K562 (cell line): ENCODE results near the gene MEAF6. TPM values are rescaled to one million over a fixed set of nuclear protein-coding genes. Genes with fewer than 3 reads are reported as not detected.

ENCODE experiments used
- ATAC-seq: fragments of 200-7000 bp; cut with Tn5 transposase; 3 replicates; pipeline ENCODE4 v1.9.1; 2020; ENCODE audit warnings: moderate library complexity
- BruUV-seq: library from RNA; stranded (reverse); fragments of 400-500 nt; replicated peaks from 2 replicates; lab custom pipeline; 2021; lab: Mats Ljungman, UMichigan
- CTCF ChIA-PET: fragments of 300-600 bp; formaldehyde crosslinking; extraction: SDS; loops from one replicate; lab custom pipeline; 2021; ENCODE audit warnings: low intra/inter-chr PET ratio; lab: Yijun Ruan, JAX
- POLR2A ChIA-PET: fragments of 300-600, 350-650 bp; sonication (Branson Sonifier 250); formaldehyde crosslinking; extraction: SDS; loops from one replicate; lab custom pipeline; 2021; ENCODE audit warnings: antibody characterized with exemption, inconsistent platforms; lab: Yijun Ruan, JAX
- DNase-seq, 4 experiments: peaks; one replicate each; pipeline versions ENCODE4 v3.0.0 to v3.0.0-alpha.2; 2011 to 2018; ENCODE audit warnings: low spot score in 3 of 4, mixed read lengths in 3 of 4; ENCODE audit errors: extremely low read depth in 1 of 4
- FAIRE-seq: peaks from 2 replicates; lab custom pipeline; 2011; peaks lifted over from hg19 to GRCh38; lab: Jason Lieb, UNC
- H2AFZ ChIP-seq: 2 replicates; pipeline ENCODE4 v1.6.0; 2011; ENCODE audit warnings: low read depth, low read length, control low read depth, inconsistent platforms
- H3K27ac ChIP-seq: fragments of 200-600 bp; 3 replicates; pipeline ENCODE4 v1.8.0; 2011; ENCODE audit warnings: low read depth, mild to moderate bottlenecking, control low read depth, inconsistent platforms, low read length, moderate library complexity, mixed read lengths; ENCODE audit errors: extremely low read depth
- H3K27me3 ChIP-seq, 2 experiments: fragments of 300-600 bp in 1 of 2; 2 replicates in 1 of 2; 3 replicates in 1 of 2; pipeline versions ENCODE4 v1.6.0 to v1.8.0; 2011; ENCODE audit warnings: inconsistent platforms in 2 of 2, low read length in 2 of 2, mild to moderate bottlenecking in 1 of 2, mixed read lengths in 1 of 2, moderate library complexity in 1 of 2; ENCODE audit not compliant: control insufficient read depth in 2 of 2, insufficient read depth in 2 of 2
- H3K36me3 ChIP-seq: fragments of 300-600 bp; 3 replicates; pipeline ENCODE4 v1.8.0; 2011; ENCODE audit warnings: mild to moderate bottlenecking, low read length, inconsistent platforms; ENCODE audit not compliant: control insufficient read depth, insufficient read depth
- H3K4me1 ChIP-seq, 2 experiments: fragments of 200-600 bp in 1 of 2; replicated peaks in 1 of 2; 2 replicates in 1 of 2; 3 replicates in 1 of 2; pipeline versions ENCODE4 v1.5.1 to v1.8.0; 2011; ENCODE audit warnings: inconsistent platforms in 2 of 2, low read length in 2 of 2, mild to moderate bottlenecking in 1 of 2, mixed read lengths in 1 of 2, moderate library complexity in 1 of 2; ENCODE audit not compliant: control insufficient read depth in 2 of 2, insufficient read depth in 2 of 2
- H3K4me2 ChIP-seq: 2 replicates; pipeline ENCODE4 v1.6.1; 2011; ENCODE audit warnings: low read length, control low read depth, inconsistent platforms, mixed read lengths; ENCODE audit not compliant: insufficient read depth
- H3K4me3 ChIP-seq: fragments of 200-600 bp; sonication (generic), shearing (Covaris generic); 2 replicates; pipeline ENCODE4 v1.5.1; 2016; ENCODE audit warnings: control low read depth, inconsistent platforms
- H3K79me2 ChIP-seq: fragments of 200-600 bp; 3 replicates; pipeline ENCODE4 v1.8.0; 2011; ENCODE audit warnings: low read length, inconsistent platforms; ENCODE audit not compliant: control insufficient read depth, insufficient read depth
- H3K9ac ChIP-seq, 2 experiments: 2 replicates each; pipeline versions ENCODE4 v1.6.0 to v1.6.1; 2011; ENCODE audit warnings: low read depth in 2 of 2, low read length in 2 of 2, control low read depth in 1 of 2, inconsistent platforms in 1 of 2, mild to moderate bottlenecking in 1 of 2, mixed read lengths in 1 of 2; ENCODE audit not compliant: insufficient read depth in 1 of 2
- H3K9me1 ChIP-seq: one replicate; pipeline ENCODE4 v1.6.0; 2011; ENCODE audit warnings: inconsistent platforms, mild to moderate bottlenecking, low read length, moderate library complexity; ENCODE audit not compliant: control insufficient read depth, insufficient read depth
- H3K9me3 ChIP-seq: replicated peaks from 2 replicates; pipeline ENCODE4 v1.5.1; 2011; ENCODE audit warnings: low read depth, low read length, inconsistent platforms; ENCODE audit not compliant: control insufficient read depth, insufficient read depth
- H4K20me1 ChIP-seq: replicated peaks from 2 replicates; pipeline ENCODE4 v1.6.1; 2011; ENCODE audit warnings: low read length, inconsistent platforms, mixed read lengths; ENCODE audit not compliant: control insufficient read depth, insufficient read depth
- CBX1 ChIP-seq: sonication (generic); IDR thresholded peaks from 2 replicates; pipeline ENCODE4 v1.6.1; 2016; ENCODE audit warnings: antibody characterized with exemption, low read depth, mild to moderate bottlenecking
- MBD2 ChIP-seq: sonication (generic); IDR thresholded peaks from 2 replicates; pipeline ENCODE4 v1.6.1; 2016; ENCODE audit warnings: low read depth, borderline replicate concordance
- NELFE ChIP-seq: IDR thresholded peaks from 2 replicates; pipeline ENCODE4 v1.6.1; 2011; ENCODE audit warnings: mild to moderate bottlenecking; ENCODE audit not compliant: insufficient read depth, insufficient read length
- OTX1 ChIP-seq: fragments of 450-650 bp; formaldehyde crosslinking; IDR thresholded peaks from 2 replicates; pipeline ENCODE4 v1.4.0; 2022; ENCODE audit warnings: mild to moderate bottlenecking
- PPARD ChIP-seq: fragments of 250-450 bp; sonication (Bioruptor Pico); IDR thresholded peaks from 2 replicates; pipeline ENCODE4 v1.8.0; 2022; ENCODE audit warnings: inconsistent platforms, mild to moderate bottlenecking, moderate library complexity
- ZNF165 ChIP-seq: fragments of 250-450 bp; sonication (Bioruptor Pico); IDR thresholded peaks from 2 replicates; pipeline ENCODE4 v1.4.0; 2020; ENCODE audit warnings: borderline replicate concordance
- ZNF717 ChIP-seq: fragments of 250-450 bp; sonication (Bioruptor Pico); IDR thresholded peaks from 2 replicates; pipeline ENCODE4 v1.5.0; 2021
- ZNF766 ChIP-seq: fragments of 200-800 bp; sonication (Bioruptor generic); conservative IDR thresholded peaks from 2 replicates; pipeline ENCODE4 v1.6.1; 2016; ENCODE audit warnings: missing genetic modification characterization, missing compliant biosample characterization
- ZNF785 ChIP-seq: fragments of 250-450 bp; sonication (Bioruptor Pico); IDR thresholded peaks from 2 replicates; pipeline ENCODE4 v1.4.0; 2020; ENCODE audit warnings: mild to moderate bottlenecking
- WGBS: fragments of 100-300 bp; shearing (Covaris generic); methylation state at CpG from one replicate; pipeline ENCODE4 v1.1.6; 2016; ENCODE audit warnings: low coverage, mixed read lengths; ENCODE audit not compliant: insufficient coverage; ENCODE audit errors: missing lambda C conversion rate; 5-methylcytosine and 5-hydroxymethylcytosine counted together
- in situ Hi-C: fragments of 300-500 bp; cut with MboI; formaldehyde crosslinking; loops from 4 replicates; pipeline ENCODE4 v1.15.0; 2018; ENCODE audit warnings: inconsistent platforms, mixed read lengths
- intact Hi-C: fragments of 100-400 bp; cut with micrococcal nuclease; formaldehyde crosslinking; loops from 2 replicates; pipeline ENCODE4 v1.14.2; 2022
- polyA plus RNA-seq, 8 experiments: library from polyadenylated mRNA; depleted of rRNA in 4 of 8; stranded (reverse) in 5 of 8; unstranded in 3 of 8; fragments of >200 nt; fragmentation: Nextera tagmentation in 2 of 8; fragmentation: Illumina TruSeq in 1 of 8; extraction: Ambion mirVana in 2 of 8; extraction: Trizol in 1 of 8; gene quantifications; 2 replicates each; pipeline versions ENCODE4 v1.2.1 to v1.2.3, GENCODE V29; 2011 to 2014; ENCODE audit warnings: inconsistent platforms in 1 of 8, missing spikeins in 1 of 8
- total RNA-seq, 7 experiments: library from RNA; depleted of rRNA in 6 of 7; stranded (reverse); fragments of >200 nt in 6 of 7; fragmentation: Illumina TruSeq in 2 of 7; extraction: Trizol in 2 of 7; gene quantifications; 2 replicates each; pipeline versions ENCODE4 v1.2.1 to v1.2.3, GENCODE V29; 2011 to 2021; ENCODE audit warnings: low replicate concordance in 1 of 7
- TF ChIP-seq, protein P1 (sequence below), 3 experiments: IDR thresholded peaks in 2 of 3; conservative IDR thresholded peaks in 1 of 3; 2 replicates each; pipeline ENCODE4 v1.5.1; 2011 to 2012; ENCODE audit warnings: low read length in 3 of 3, mild to moderate bottlenecking in 3 of 3, control low read depth in 2 of 3, improper control_type of control experiment in 1 of 3, inconsistent platforms in 1 of 3, low read depth in 1 of 3, mixed read lengths in 1 of 3, moderate library complexity in 1 of 3; ENCODE audit not compliant: insufficient read depth in 2 of 3
- TF ChIP-seq, protein P2 (sequence below): sonication (generic); formaldehyde crosslinking; IDR thresholded peaks from 2 replicates; pipeline ENCODE4 v1.8.1; 2023; ENCODE audit warnings: mild to moderate bottlenecking, missing genetic modification reagents
- TF ChIP-seq, protein P3 (sequence below): fragments of 450-650 bp; IDR thresholded peaks from 2 replicates; pipeline ENCODE4 v1.6.1; 2017; ENCODE audit warnings: mild to moderate bottlenecking, moderate library complexity

MEAF6 gene
- total and polyA plus RNA-seq, 9 of the 15 experiments (the other 6 are each of a cell fraction or from before 2014, with no cell fraction given), result 55.0 to 151 (median 92.3) TPM

DNA sequence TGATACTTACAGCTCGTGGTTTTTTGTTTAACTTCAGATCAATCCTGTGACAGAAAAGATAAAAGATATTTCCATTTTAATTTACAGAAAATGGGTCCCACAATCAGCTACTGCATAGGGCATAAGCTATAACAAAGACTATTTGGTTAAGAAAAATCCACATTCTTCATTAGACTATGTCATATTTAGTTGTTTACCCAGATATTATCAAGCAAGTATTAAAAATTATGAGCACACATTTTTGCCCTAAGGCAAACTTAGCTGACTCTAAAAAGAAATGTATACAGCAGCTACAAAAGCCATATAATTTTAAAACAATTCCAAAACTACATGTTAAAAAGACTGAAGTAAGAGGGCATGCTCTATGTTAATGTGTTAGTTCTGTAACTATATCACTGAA is 18.7 kb downstream of the MEAF6 start:
- no peak for FAIRE-seq
- no peak overlapping the region; the same call in 2 of the 3 replicates for H3K27ac ChIP-seq
- H3K4me1 ChIP-seq, result peaks cover 0 to 4% of the 10 kb centered on the region in 2 experiments; a peak in 1 of 5 replicates
- intact Hi-C loops, result no loop called here
- in situ Hi-C loops, result no loop called here
- H3K27me3 ChIP-seq, result no peaks in the 10 kb centered on the region
- no peaks in the 10 kb centered on the region for H3K9me1 ChIP-seq
- BruUV-seq, result no TSS peak
- no peaks in the 10 kb centered on the region for H4K20me1 ChIP-seq
- no peak overlapping the region for H3K4me3 ChIP-seq
- POLR2A ChIA-PET, result interaction anchor here (0.9 to 8.8 kb wide), 6 partner anchors 10 to 194 kb away, joined by 3 to 65 read pairs (median 7); partner anchors contain the start of gene MEAF6
- H2AFZ ChIP-seq, result no peak overlapping the region
- WGBS, result 64% methylated on average over 1 of the region's 1 CpG
- CTCF ChIA-PET, result no interaction called here
- H3K9me3 ChIP-seq, result no peaks in the 10 kb centered on the region
- H3K79me2 ChIP-seq, result no peaks in the 10 kb centered on the region
- H3K36me3 ChIP-seq, result peaks cover 68% of the 10 kb centered on the region
- ATAC-seq, result no peak
- DNase-seq, result no peak
- no peak overlapping the region for H3K9ac ChIP-seq
- H3K4me2 ChIP-seq, result no peak overlapping the region
- no peak for TF ChIP-seq PPARD (CRISPR knock-in tag)
- TF ChIP-seq, protein P1, sequence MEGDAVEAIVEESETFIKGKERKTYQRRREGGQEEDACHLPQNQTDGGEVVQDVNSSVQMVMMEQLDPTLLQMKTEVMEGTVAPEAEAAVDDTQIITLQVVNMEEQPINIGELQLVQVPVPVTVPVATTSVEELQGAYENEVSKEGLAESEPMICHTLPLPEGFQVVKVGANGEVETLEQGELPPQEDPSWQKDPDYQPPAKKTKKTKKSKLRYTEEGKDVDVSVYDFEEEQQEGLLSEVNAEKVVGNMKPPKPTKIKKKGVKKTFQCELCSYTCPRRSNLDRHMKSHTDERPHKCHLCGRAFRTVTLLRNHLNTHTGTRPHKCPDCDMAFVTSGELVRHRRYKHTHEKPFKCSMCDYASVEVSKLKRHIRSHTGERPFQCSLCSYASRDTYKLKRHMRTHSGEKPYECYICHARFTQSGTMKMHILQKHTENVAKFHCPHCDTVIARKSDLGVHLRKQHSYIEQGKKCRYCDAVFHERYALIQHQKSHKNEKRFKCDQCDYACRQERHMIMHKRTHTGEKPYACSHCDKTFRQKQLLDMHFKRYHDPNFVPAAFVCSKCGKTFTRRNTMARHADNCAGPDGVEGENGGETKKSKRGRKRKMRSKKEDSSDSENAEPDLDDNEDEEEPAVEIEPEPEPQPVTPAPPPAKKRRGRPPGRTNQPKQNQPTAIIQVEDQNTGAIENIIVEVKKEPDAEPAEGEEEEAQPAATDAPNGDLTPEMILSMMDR (IDR thresholded peaks at IDR 0.05 in 2 of 3, conservative IDR thresholded peaks at IDR 0.05 in 1 of 3; ENCODE audit: insufficient read depth in 2 of 3, low read depth in 1 of 3, low read length in 3 of 3), result no peak
- no peak for TF ChIP-seq ZNF717 (CRISPR knock-in tag)
- TF ChIP-seq MBD2, result no peak
- TF ChIP-seq, protein P2, sequence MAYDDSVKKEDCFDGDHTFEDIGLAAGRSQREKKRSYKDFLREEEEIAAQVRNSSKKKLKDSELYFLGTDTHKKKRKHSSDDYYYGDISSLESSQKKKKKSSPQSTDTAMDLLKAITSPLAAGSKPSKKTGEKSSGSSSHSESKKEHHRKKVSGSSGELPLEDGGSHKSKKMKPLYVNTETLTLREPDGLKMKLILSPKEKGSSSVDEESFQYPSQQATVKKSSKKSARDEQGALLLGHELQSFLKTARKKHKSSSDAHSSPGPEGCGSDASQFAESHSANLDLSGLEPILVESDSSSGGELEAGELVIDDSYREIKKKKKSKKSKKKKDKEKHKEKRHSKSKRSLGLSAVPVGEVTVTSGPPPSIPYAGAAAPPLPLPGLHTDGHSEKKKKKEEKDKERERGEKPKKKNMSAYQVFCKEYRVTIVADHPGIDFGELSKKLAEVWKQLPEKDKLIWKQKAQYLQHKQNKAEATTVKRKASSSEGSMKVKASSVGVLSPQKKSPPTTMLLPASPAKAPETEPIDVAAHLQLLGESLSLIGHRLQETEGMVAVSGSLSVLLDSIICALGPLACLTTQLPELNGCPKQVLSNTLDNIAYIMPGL, result no peak
- no peak for TF ChIP-seq NELFE
- TF ChIP-seq, protein P3, sequence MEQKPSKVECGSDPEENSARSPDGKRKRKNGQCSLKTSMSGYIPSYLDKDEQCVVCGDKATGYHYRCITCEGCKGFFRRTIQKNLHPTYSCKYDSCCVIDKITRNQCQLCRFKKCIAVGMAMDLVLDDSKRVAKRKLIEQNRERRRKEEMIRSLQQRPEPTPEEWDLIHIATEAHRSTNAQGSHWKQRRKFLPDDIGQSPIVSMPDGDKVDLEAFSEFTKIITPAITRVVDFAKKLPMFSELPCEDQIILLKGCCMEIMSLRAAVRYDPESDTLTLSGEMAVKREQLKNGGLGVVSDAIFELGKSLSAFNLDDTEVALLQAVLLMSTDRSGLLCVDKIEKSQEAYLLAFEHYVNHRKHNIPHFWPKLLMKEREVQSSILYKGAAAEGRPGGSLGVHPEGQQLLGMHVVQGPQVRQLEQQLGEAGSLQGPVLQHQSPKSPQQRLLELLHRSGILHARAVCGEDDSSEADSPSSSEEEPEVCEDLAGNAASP, result no peak
- TF ChIP-seq ZNF785 (CRISPR knock-in tag), result no peak
- no peak for TF ChIP-seq ZNF766 (CRISPR knock-in tag)
- no peak for TF ChIP-seq OTX1
- no peak for TF ChIP-seq ZNF165
- no peak for TF ChIP-seq CBX1
